HG03039 (cell line): ENCODE data around the gene ABCA3.

Experiments
- ATAC-seq: cut with Tn5 transposase; IDR thresholded peaks from one replicate; pipeline ENCODE4 v1.9.1; 2021; ENCODE audit warnings: mild to moderate bottlenecking, moderate library complexity; ENCODE audit not compliant: unreplicated experiment

The ABCA3 gene

GRCh38 chr16:2237102-2237482, 103.4 kb downstream of the ABCA3 start:
- ATAC-seq: no peak

GRCh38 chr16:2236337-2237101, 104.0 kb downstream of the ABCA3 start, which contains the start of gene DNASE1L2:
Gene DNASE1L2 (plus strand): TSS chr16:2236444. CDS start chr16:2236817, 373 bp downstream.
- ATAC-seq: no peak

- no peak for ATAC-seq
Observed at GRCh38 chr16:2235695-2236336, 104.7 kb downstream of the ABCA3 start.

- ATAC-seq: no peak
Observed at GRCh38 chr16:2235234-2235651, 105.3 kb downstream of the ABCA3 start.

GRCh38 chr16:2234813-2235170, 105.7 kb downstream of the ABCA3 start:
- no peak for ATAC-seq

GRCh38 chr16:2233872-2234812, 106.4 kb downstream of the ABCA3 start:
- ATAC-seq: no peak

- ATAC-seq: no peak
Observed at GRCh38 chr16:2233046-2233775, 107.3 kb downstream of the ABCA3 start.

- ATAC-seq: no peak
Observed at GRCh38 chr16:2232094-2232990, 108.2 kb downstream of the ABCA3 start.

GRCh38 chr16:2231016-2231931, 109.3 kb downstream of the ABCA3 start:
- ATAC-seq: no peak

GRCh38 chr16:2230376-2230775, 110.2 kb downstream of the ABCA3 start:
- no peak for ATAC-seq

GRCh38 chr16:2229632-2230250, 110.8 kb downstream of the ABCA3 start:
- ATAC-seq: no peak

- ATAC-seq: no peak
Observed at GRCh38 chr16:2229091-2229490, 111.4 kb downstream of the ABCA3 start.

GRCh38 chr16:2228161-2228824, 112.2 kb downstream of the ABCA3 start:
- no peak for ATAC-seq

GRCh38 chr16:2226918-2227317, 113.6 kb downstream of the ABCA3 start:
- no peak for ATAC-seq

- ATAC-seq: no peak
Observed at GRCh38 chr16:2226245-2226793, 114.2 kb downstream of the ABCA3 start.
